Hematopoietic multipotent progenitor cell treated with erythropoietin and hydrocortisone succinate and interleukin-3 and kit ligand, for 4 days (in vitro differentiated cells): Measurements from ENCODE around the gene AKAP1.
"Not testable (repeated sequence)": the region's sequence is repeated elsewhere in the genome, so short reads cannot be mapped to it uniquely, and the experiment has no call there.

Source experiments
- DNase-seq: peaks from one replicate; pipeline ENCODE4 v3.0.0-alpha.2; 2015

AKAP1 gene

GRCh38 chr17:57078274-57078673 lies 6.8 kb upstream of the AKAP1 start:
- DNase-seq: no peak

- DNase-seq: no peak
Measured at GRCh38 chr17:57080718-57081117, 4.3 kb upstream of the AKAP1 start.

GRCh38 chr17:57082441-57082840 lies 2.6 kb upstream of the AKAP1 start:
- DNase-seq: no peak

- DNase-seq: no peak
Measured at GRCh38 chr17:57084361-57084801, 665 bp upstream of the AKAP1 start.

GRCh38 chr17:57085448-57086068 lies 512 bp downstream of the AKAP1 start:
- DNase-seq: peak; percentile 79

- peak; percentile 45 for DNase-seq
Measured at GRCh38 chr17:57086069-57086930, 1.3 kb downstream of the AKAP1 start.

- no peak for DNase-seq
Measured at GRCh38 chr17:57088298-57088697, 3.3 kb downstream of the AKAP1 start.

- no peak for DNase-seq
Measured at GRCh38 chr17:57089391-57089790, 4.3 kb downstream of the AKAP1 start.

- DNase-seq: no peak
Measured at GRCh38 chr17:57090560-57091185, 5.6 kb downstream of the AKAP1 start.

- DNase-seq: no peak
Measured at GRCh38 chr17:57091186-57091618, 6.2 kb downstream of the AKAP1 start.

- no peak for DNase-seq
Measured at GRCh38 chr17:57092171-57092570, 7.1 kb downstream of the AKAP1 start.

GRCh38 chr17:57092779-57093178 lies 7.7 kb downstream of the AKAP1 start:
- DNase-seq: no peak

- no peak for DNase-seq
Measured at GRCh38 chr17:57096472-57097202, 11.6 kb downstream of the AKAP1 start.

- DNase-seq: no peak
Measured at GRCh38 chr17:57097832-57098421, 12.9 kb downstream of the AKAP1 start.

GRCh38 chr17:57099165-57099564 lies 14.1 kb downstream of the AKAP1 start:
- no peak for DNase-seq

GRCh38 chr17:57102122-57102521 lies 17.1 kb downstream of the AKAP1 start:
- peak; percentile 69 for DNase-seq

- DNase-seq: not testable (repeated sequence)
Measured at GRCh38 chr17:57102660-57103059, 17.6 kb downstream of the AKAP1 start.

GRCh38 chr17:57104461-57105175 lies 19.6 kb downstream of the AKAP1 start:
- no peak for DNase-seq

GRCh38 chr17:57105591-57105990 lies 20.5 kb downstream of the AKAP1 start:
- DNase-seq: no peak

- DNase-seq: peak; percentile 53
Measured at GRCh38 chr17:57106107-57106835, 21.2 kb downstream of the AKAP1 start.

- DNase-seq: no peak
Measured at GRCh38 chr17:57106836-57107497, 21.9 kb downstream of the AKAP1 start.
